Measurements from ENCODE around the gene TNS2. TPM values are rescaled to one million over a fixed set of nuclear protein-coding genes. Genes with fewer than 3 reads are reported as not detected.

The TNS2 gene
- polyA plus RNA-seq, 1 experiment = 73.9 TPM

DNA sequence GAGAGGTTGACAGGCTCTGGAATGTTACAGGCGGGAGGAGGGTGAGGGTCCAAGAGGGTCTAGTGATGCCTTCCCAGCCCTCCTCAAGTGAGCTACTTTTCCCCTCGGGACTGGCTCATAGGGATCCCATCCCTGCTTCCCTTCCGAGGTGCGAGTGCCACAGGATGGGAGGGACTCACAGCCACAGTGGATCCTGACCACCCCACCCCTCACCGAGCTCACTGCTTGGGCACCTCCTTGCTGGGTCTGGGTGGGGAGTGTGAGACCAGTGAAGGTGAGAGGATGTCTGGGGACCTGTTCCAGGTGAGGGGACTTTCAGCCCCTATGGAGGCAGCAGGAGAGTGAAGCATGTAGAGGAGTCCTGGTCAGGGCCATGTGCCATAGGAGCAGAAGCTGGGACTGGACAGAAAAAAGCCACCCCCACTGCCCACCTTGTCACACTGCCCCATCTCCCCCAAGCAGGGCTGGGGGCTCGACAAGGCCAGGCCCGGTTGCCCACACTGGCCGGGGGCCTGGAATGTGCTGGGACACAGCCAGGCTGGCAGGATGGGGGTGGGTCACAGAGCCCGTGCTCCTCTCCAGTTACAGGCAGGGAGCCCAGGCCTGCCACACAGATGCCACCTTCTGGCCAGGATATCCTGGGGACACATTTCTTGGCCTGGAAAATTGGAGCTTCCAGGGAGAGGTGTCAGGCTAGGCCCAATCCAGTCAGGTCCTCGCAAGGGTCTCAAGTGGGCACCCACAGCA, 1.7 kb upstream of the TNS2 start:
- ChIA-PET CTCF (interaction anchor here (0.5 to 16.5 kb wide), 19 partner anchors 9 to 242 kb away, joined by 3 to 285 read pairs (median 3); partner anchors contain the start of genes CSAD, EIF4B, SOAT2 and SPRYD3), POLR2A (interaction anchor here (0.7 to 3.8 kb wide), 5 partner anchors 24 to 148 kb away, joined by 3 to 17 read pairs (median 8); partner anchors contain the start of genes EIF4B and SPRYD3)
- Histone ChIP-seq H3K36me3 (ENCODE audit: control insufficient read depth, insufficient read depth, low read length) (peaks cover 5% of the 10 kb centered on the region; the same call in 1 of the 2 replicates), H3K4me3 (ENCODE audit: low read depth, low read length) (peak overlapping the region; percentile 38), H3K27me3 (ENCODE audit: control insufficient read depth, insufficient read depth, low read length) (no peaks in the 10 kb centered on the region)
- no peak for DNase-seq (ENCODE audit: low read depth)
- TF ChIP-seq, protein P1, sequence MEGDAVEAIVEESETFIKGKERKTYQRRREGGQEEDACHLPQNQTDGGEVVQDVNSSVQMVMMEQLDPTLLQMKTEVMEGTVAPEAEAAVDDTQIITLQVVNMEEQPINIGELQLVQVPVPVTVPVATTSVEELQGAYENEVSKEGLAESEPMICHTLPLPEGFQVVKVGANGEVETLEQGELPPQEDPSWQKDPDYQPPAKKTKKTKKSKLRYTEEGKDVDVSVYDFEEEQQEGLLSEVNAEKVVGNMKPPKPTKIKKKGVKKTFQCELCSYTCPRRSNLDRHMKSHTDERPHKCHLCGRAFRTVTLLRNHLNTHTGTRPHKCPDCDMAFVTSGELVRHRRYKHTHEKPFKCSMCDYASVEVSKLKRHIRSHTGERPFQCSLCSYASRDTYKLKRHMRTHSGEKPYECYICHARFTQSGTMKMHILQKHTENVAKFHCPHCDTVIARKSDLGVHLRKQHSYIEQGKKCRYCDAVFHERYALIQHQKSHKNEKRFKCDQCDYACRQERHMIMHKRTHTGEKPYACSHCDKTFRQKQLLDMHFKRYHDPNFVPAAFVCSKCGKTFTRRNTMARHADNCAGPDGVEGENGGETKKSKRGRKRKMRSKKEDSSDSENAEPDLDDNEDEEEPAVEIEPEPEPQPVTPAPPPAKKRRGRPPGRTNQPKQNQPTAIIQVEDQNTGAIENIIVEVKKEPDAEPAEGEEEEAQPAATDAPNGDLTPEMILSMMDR (IDR thresholded peaks at IDR 0.05; ENCODE audit: insufficient read depth, low read depth, low read length) = 0 out of 2 replicates have a peak, but pooled peaks have one; percentile 8

DNA sequence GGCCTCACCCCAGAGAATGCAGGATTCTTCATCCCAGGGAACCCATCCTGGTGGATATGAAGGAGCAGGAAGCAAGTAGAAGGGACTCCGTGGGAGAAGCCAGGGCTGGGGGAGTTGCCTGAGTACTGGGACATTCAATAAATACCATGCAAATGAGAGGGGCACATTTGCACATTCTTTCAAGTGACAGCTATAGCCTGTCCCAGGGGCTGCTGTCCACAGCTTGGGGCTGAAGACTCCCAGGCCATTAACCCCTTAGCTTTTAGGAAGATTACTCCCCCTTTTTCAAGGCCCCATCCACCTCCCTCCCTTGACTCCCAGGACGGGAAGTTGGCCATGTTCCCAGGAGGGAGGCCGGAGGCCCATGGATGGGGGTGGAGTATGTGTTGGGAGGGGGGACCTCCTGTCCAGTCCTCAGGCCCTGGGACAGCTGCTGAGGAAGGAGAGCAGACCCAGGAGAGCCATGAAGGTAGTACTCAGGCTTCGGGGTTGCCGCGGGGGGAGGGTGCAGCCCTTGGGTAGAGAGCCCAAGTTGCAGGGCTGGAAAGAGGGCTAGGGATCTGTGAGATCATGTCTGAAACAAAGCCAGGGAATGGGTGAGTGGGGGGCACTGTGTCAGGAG, 974 bp upstream of the TNS2 start:
- H3K27me3 ChIP-seq (ENCODE audit: control insufficient read depth, insufficient read depth, low read length) = no peaks in the 10 kb centered on the region
- peaks cover 5% of the 10 kb centered on the region; the same call in 1 of the 2 replicates for H3K36me3 ChIP-seq (ENCODE audit: control insufficient read depth, insufficient read depth, low read length)
- peak overlapping the region; percentile 78 for H3K4me3 ChIP-seq (ENCODE audit: low read depth, low read length)
- ChIA-PET CTCF (interaction anchor here (0.6 to 16.5 kb wide), 6 partner anchors 11 to 60 kb away, joined by 3 to 285 read pairs (median 7); no protein-coding TSS in a partner anchor), POLR2A (interaction anchor here (2.0 to 3.8 kb wide), 2 partner anchors 30 to 43 kb away, joined by 14 to 17 read pairs; partner anchors contain the start of genes EIF4B and SPRYD3)
- TF ChIP-seq, protein P1 (IDR thresholded peaks at IDR 0.05; ENCODE audit: insufficient read depth, low read depth, low read length) = no peak
- no peak for DNase-seq (ENCODE audit: low read depth)

DNA sequence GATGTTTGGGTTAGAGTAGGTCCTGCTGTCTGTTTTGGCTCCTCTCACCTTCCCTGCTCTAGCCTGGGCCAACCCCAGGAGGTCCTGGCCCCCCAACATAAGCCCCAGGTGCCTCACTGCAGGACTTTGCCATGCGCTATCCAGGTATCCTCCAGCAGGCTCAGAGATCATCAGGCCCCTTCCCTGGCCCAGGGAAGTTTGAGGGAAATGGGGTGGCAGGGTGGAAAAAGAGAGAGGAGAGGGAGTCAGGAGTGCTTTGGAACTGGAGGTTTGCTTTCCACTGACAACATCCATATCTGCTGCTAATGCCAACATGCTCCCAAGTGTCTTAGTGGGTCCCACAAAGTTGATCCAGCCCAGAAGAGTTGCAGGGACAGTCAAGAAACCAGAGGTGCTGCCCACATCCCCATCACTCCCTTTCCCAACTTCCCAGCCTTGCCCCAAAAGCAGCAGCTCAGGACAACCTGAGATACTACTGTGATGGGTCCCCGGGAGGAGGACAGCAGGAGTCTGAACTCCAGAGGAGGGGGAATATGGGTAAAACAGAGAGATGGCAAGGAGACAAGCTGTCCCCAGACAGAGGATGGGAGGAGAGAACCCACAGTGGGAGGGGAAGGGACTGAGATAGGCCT, 677 bp downstream of the TNS2 start:
- Histone ChIP-seq H3K27me3 (ENCODE audit: control insufficient read depth, insufficient read depth, low read length) (no peaks in the 10 kb centered on the region), H3K4me3 (ENCODE audit: low read depth, low read length) (peak overlapping the region; percentile 78), H3K36me3 (ENCODE audit: control insufficient read depth, insufficient read depth, low read length) (peaks cover 9% of the 10 kb centered on the region)
- TF ChIP-seq, protein P1 (IDR thresholded peaks at IDR 0.05; ENCODE audit: insufficient read depth, low read depth, low read length) = no peak
- ChIA-PET POLR2A (interaction anchor here (1.8 kb wide), 1 partner anchor 29 kb away, joined by 7 read pairs; the partner anchor contains the start of gene SPRYD3), CTCF (interaction anchor here (1.2 to 16.5 kb wide), 6 partner anchors 12 to 71 kb away, joined by 3 to 285 read pairs (median 9); no protein-coding TSS in a partner anchor)
- no peak for DNase-seq (ENCODE audit: low read depth)

DNA sequence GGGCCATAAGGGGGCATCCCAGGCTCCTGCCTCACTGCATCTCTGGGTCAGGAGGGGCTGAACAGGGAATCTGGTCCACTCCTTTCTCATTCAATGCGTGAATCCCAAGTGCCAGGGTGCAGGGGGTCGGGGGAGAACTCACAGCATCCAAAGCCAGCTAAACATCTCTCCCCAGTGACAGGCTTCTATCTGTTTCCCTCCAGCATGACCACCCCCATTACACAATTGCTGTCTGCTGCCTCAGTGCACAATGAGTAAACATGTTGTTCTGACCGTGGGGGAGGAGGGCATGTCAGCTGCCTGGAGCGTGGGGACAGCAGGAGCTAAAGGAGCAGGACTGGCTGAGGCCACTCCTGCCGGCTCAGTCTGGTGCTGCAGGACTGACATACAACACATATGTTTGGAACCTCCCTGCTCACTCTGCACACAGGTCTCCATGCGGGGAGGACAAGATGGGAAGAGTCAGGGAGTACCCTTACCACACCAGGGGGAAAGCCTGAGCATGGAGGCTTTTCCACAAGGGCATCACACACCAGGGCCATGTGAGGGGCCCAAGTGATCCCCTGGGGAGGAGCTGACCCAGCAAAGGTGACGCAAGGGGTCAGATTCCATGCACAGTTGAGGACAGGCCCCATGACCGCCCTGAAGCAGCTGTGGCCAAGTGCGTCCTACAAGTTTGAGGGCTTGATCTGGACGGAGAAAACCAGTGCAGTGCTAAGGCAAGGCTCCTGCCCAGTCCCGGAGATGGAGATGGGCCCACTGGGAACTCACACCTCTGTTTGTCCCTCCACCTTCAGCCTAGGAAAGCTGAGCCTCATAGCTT, 1.4 kb downstream of the TNS2 start:
- POLR2A ChIA-PET = interaction anchor here (1.8 kb wide), 1 partner anchor 28 kb away, joined by 7 read pairs; the partner anchor contains the start of gene SPRYD3
- CTCF ChIA-PET = interaction anchor here (1.2 to 16.5 kb wide), 5 partner anchors 13 to 71 kb away, joined by 3 to 285 read pairs (median 7); no protein-coding TSS in a partner anchor
- no peak for DNase-seq (ENCODE audit: low read depth)
- peak overlapping the region; percentile 78 for H3K4me3 ChIP-seq (ENCODE audit: low read depth, low read length)
- TF ChIP-seq, protein P1 (IDR thresholded peaks at IDR 0.05; ENCODE audit: insufficient read depth, low read depth, low read length) = peak; percentile 18; the same call in 1 of the 2 replicates
- peaks cover 13% of the 10 kb centered on the region for H3K36me3 ChIP-seq (ENCODE audit: control insufficient read depth, insufficient read depth, low read length)
- H3K27me3 ChIP-seq (ENCODE audit: control insufficient read depth, insufficient read depth, low read length) = no peaks in the 10 kb centered on the region
